ENCODE measurements around the gene ADGRV1.

Gene ADGRV1

GRCh38 chr5:90718387-90718786 is 159.8 kb downstream of the ADGRV1 start:
- H3K4me2 ChIP-seq (ENCODE audit: insufficient read depth, low read length): no peak overlapping the region

DNA sequence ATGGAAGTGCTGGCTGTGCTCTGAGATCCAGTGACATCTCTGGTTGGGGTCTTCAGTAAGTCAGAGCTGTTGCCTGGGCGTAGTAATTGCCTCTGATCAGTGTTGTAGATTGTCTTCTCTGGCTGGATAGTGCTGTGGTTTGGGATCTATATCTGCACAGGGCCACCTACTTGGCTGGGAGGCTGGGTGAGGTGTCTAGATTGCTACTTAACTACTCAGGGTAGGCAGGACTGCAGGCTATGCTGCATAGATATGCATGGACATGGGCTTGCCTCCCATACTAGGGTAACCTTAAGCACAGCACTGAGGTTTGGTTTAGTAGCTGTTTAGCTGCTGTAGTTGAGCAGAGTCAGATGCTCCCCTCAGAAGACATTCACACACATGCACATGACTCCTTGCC is 181.0 kb downstream of the ADGRV1 start:
- H4K20me1 ChIP-seq (ENCODE audit: insufficient read depth, low read length): no peaks in the 10 kb centered on the region
- ATAC-seq (ENCODE audit: insufficient read depth, low read depth) (no peak), DNase-seq (no peak)
- no peak overlapping the region for H3K4me2 ChIP-seq (ENCODE audit: insufficient read depth, low read length)
- H2AFZ ChIP-seq (ENCODE audit: low read depth, low read length): no peak overlapping the region
- no peaks in the 10 kb centered on the region for H3K36me3 ChIP-seq (ENCODE audit: insufficient read depth, low read length)
- no peaks in the 10 kb centered on the region for H3K27me3 ChIP-seq (ENCODE audit: insufficient read depth, low read length, poor library complexity)
- TF ChIP-seq EZH2 (IDR thresholded peaks at IDR 0.05; ENCODE audit: borderline replicate concordance, low read depth, low read length, severe bottlenecking) (no peak), CTCF (IDR thresholded peaks at IDR 0.05; ENCODE audit: borderline replicate concordance, extremely low read depth, low read length, poor library complexity, severe bottlenecking) (no peak)
- no peaks in the 10 kb centered on the region for H3K4me1 ChIP-seq (ENCODE audit: insufficient read depth, low read length)
- no peak overlapping the region for H3K9ac ChIP-seq (ENCODE audit: low read depth, low read length)
- H3K4me3 ChIP-seq (ENCODE audit: low read depth in 1 of 2, low read length in 2 of 2): no peak overlapping the region
- H3K79me2 ChIP-seq (ENCODE audit: insufficient read depth, low read length): no peaks in the 10 kb centered on the region
- H3K9me3 ChIP-seq (ENCODE audit: insufficient read depth, low read length, severe bottlenecking): no peaks in the 10 kb centered on the region
- no peak overlapping the region for H3K27ac ChIP-seq (ENCODE audit: low read length)

More at GRCh38 chr5:90718387-90718786, 159.8 kb downstream of the ADGRV1 start:
- Histone ChIP-seq H4K20me1 (ENCODE audit: insufficient read depth, low read length) (no peaks in the 10 kb centered on the region), H3K9me3 (ENCODE audit: insufficient read depth, low read length, severe bottlenecking) (no peaks in the 10 kb centered on the region), H2AFZ (ENCODE audit: low read depth, low read length) (no peak overlapping the region), H3K4me1 (ENCODE audit: insufficient read depth, low read length) (no peaks in the 10 kb centered on the region), H3K79me2 (ENCODE audit: insufficient read depth, low read length) (no peaks in the 10 kb centered on the region), H3K4me3 (ENCODE audit: low read depth in 1 of 2, low read length in 2 of 2) (no peak overlapping the region), H3K27ac (ENCODE audit: low read length) (no peak overlapping the region), H3K36me3 (ENCODE audit: insufficient read depth, low read length) (no peaks in the 10 kb centered on the region), H3K9ac (ENCODE audit: low read depth, low read length) (no peak overlapping the region), H3K27me3 (ENCODE audit: insufficient read depth, low read length, poor library complexity) (no peaks in the 10 kb centered on the region)
- DNase-seq: no peak
- ATAC-seq (ENCODE audit: insufficient read depth, low read depth): no peak
- TF ChIP-seq CTCF (IDR thresholded peaks at IDR 0.05; ENCODE audit: borderline replicate concordance, extremely low read depth, low read length, poor library complexity, severe bottlenecking): no peak
- TF ChIP-seq EZH2 (IDR thresholded peaks at IDR 0.05; ENCODE audit: borderline replicate concordance, low read depth, low read length, severe bottlenecking): no peak

DNA sequence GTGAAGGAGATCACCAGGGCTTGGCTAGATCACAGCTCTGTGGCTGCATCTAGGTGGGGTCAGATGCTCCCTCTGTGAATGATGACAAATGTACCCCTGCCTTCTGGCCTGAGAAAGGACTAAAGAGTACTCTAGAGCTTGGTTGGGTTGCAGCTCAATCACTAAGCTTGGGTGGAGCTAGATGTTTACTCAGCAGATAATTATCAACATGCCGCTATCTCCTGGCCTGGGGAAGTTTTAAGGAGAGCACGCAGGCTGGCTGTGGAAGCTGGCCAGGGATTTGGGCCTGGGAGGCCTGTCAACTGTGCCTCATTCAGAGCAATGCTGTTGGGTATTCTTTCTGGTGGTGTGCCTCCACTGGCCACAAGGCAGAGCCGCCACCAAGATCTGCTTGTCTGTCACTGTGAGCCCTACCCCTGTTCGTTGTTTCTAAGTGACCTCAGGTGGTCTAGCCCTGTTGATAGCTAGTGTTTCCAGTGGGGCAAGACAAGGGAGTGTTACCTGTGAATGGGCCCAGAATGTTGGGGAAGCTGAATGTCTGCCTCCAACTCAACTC is 181.7 kb downstream of the ADGRV1 start:
- Histone ChIP-seq H3K4me1 (ENCODE audit: insufficient read depth, low read length) (no peaks in the 10 kb centered on the region), H4K20me1 (ENCODE audit: insufficient read depth, low read length) (no peaks in the 10 kb centered on the region), H3K27me3 (ENCODE audit: insufficient read depth, low read length, poor library complexity) (no peaks in the 10 kb centered on the region), H3K79me2 (ENCODE audit: insufficient read depth, low read length) (no peaks in the 10 kb centered on the region), H3K27ac (ENCODE audit: low read length) (no peak overlapping the region), H3K9ac (ENCODE audit: low read depth, low read length) (no peak overlapping the region), H3K36me3 (ENCODE audit: insufficient read depth, low read length) (no peaks in the 10 kb centered on the region), H3K4me3 (ENCODE audit: low read depth in 1 of 2, low read length in 2 of 2) (no peak overlapping the region), H2AFZ (ENCODE audit: low read depth, low read length) (no peak overlapping the region), H3K4me2 (ENCODE audit: insufficient read depth, low read length) (no peak overlapping the region), H3K9me3 (ENCODE audit: insufficient read depth, low read length, severe bottlenecking) (no peaks in the 10 kb centered on the region)
- TF ChIP-seq EZH2 (IDR thresholded peaks at IDR 0.05; ENCODE audit: borderline replicate concordance, low read depth, low read length, severe bottlenecking): no peak
- no peak for TF ChIP-seq CTCF (IDR thresholded peaks at IDR 0.05; ENCODE audit: borderline replicate concordance, extremely low read depth, low read length, poor library complexity, severe bottlenecking)
- ATAC-seq (ENCODE audit: insufficient read depth, low read depth) (no peak), DNase-seq (no peak)

Data from DND-41 (cell line).